GM10847 (cell line): Measurements from ENCODE around the gene DGKB.

ENCODE experiments used
- POLR2A ChIP-seq: IDR thresholded peaks from 2 replicates; pipeline ENCODE4 v1.6.1; 2011; ENCODE audit not compliant: insufficient read length; ENCODE audit errors: extremely low read depth

The DGKB gene

GRCh38 chr7:14714161-14714728 is 188.3 kb downstream of the DGKB start:
- TF ChIP-seq POLR2A = no peak

GRCh38 chr7:14698239-14698638 is 204.3 kb downstream of the DGKB start:
- TF ChIP-seq POLR2A = no peak

- no peak for TF ChIP-seq POLR2A
Measured at GRCh38 chr7:14697684-14698083, 204.9 kb downstream of the DGKB start.

GRCh38 chr7:14691597-14692203 is 210.9 kb downstream of the DGKB start:
- no peak for TF ChIP-seq POLR2A

- TF ChIP-seq POLR2A = no peak
Measured at GRCh38 chr7:14691034-14691433, 211.5 kb downstream of the DGKB start.

- TF ChIP-seq POLR2A = no peak
Measured at GRCh38 chr7:14690486-14690885, 212.1 kb downstream of the DGKB start.

- TF ChIP-seq POLR2A = no peak
Measured at GRCh38 chr7:14690075-14690474, 212.5 kb downstream of the DGKB start.

- no peak for TF ChIP-seq POLR2A
Measured at GRCh38 chr7:14688208-14688607, 214.3 kb downstream of the DGKB start.

GRCh38 chr7:14687777-14688176 is 214.8 kb downstream of the DGKB start:
- no peak for TF ChIP-seq POLR2A

- no peak for TF ChIP-seq POLR2A
Measured at GRCh38 chr7:14687241-14687640, 215.3 kb downstream of the DGKB start.

- TF ChIP-seq POLR2A = no peak
Measured at GRCh38 chr7:14685167-14685566, 217.4 kb downstream of the DGKB start.

- no peak for TF ChIP-seq POLR2A
Measured at GRCh38 chr7:14682910-14683465, 219.6 kb downstream of the DGKB start.

GRCh38 chr7:14676896-14677295 is 225.7 kb downstream of the DGKB start:
- no peak for TF ChIP-seq POLR2A

GRCh38 chr7:14673202-14673601 is 229.3 kb downstream of the DGKB start:
- no peak for TF ChIP-seq POLR2A

GRCh38 chr7:14666913-14667312 is 235.6 kb downstream of the DGKB start:
- TF ChIP-seq POLR2A = no peak

GRCh38 chr7:14666304-14666703 is 236.2 kb downstream of the DGKB start:
- no peak for TF ChIP-seq POLR2A

GRCh38 chr7:14639801-14640200 is 262.8 kb downstream of the DGKB start:
- no peak for TF ChIP-seq POLR2A
